ENCODE data around the gene NOSIP. TPM values are rescaled to one million over a fixed set of nuclear protein-coding genes. Genes with fewer than 3 reads are reported as not detected.

NOSIP gene
- total and polyA plus RNA-seq, 2 of the 4 experiments (the other 2 are of a cell fraction) = 118 to 138 TPM

- TF ChIP-seq SMC3 (IDR thresholded peaks at IDR 0.05; ENCODE audit: low read depth, low read length) = no peak
- peak; percentile 76 for TF ChIP-seq FOS (IDR thresholded peaks at IDR 0.05; ENCODE audit: low read depth, low read length)
- no peak for TF ChIP-seq POLR2A (IDR thresholded peaks at IDR 0.05; ENCODE audit: low read depth, low read length)
- no peak for TF ChIP-seq MAFK (IDR thresholded peaks at IDR 0.05; ENCODE audit: low read depth, low read length)
Measured at GRCh38 chr19:49614096-49614833, 33.9 kb upstream of the NOSIP start (continued).

- Histone ChIP-seq H4K8ac (ENCODE audit: low read depth in 2 of 2, low read length in 2 of 2) (peak overlapping the region in 1 of 2 experiments; percentile 36; a peak in 1 of 4 replicates), H3K27me3 (ENCODE audit: control insufficient read depth, insufficient read depth, low read length) (no peaks in the 10 kb centered on the region), H2AFZ (replicated peaks; ENCODE audit: low read length, poor library complexity) (peak overlapping the region; percentile 1), H3K9me1 (ENCODE audit: insufficient read depth, low read length) (peaks cover 10% of the 10 kb centered on the region), H3K79me1 (ENCODE audit: low read depth in 1 of 2, low read length in 2 of 2) (peaks cover 33 to 80% of the 10 kb centered on the region in 2 experiments), H3K18ac (ENCODE audit: low read depth, low read length) (no peak overlapping the region), H3K27ac (ENCODE audit: insufficient read depth, low read length) (no peak overlapping the region), H2BK120ac (ENCODE audit: low read depth, low read length) (peak overlapping the region; percentile 25; the same call in 1 of the 2 replicates), H3K9ac (ENCODE audit: low read depth, low read length) (no peak overlapping the region), H2BK20ac (ENCODE audit: low read depth, low read length) (peak overlapping the region; percentile 27; the same call in 1 of the 2 replicates), H2AK5ac (ENCODE audit: low read depth, low read length) (peak overlapping the region; percentile 88), H3K23ac (ENCODE audit: low read depth, low read length) (peak overlapping the region; percentile 82), H4K20me1 (ENCODE audit: insufficient read depth, low read length) (peaks cover 38% of the 10 kb centered on the region), H4K91ac (ENCODE audit: insufficient read depth, low read depth, low read length) (peak overlapping the region; percentile 58; the same call in 1 of the 2 replicates), H3K4ac (ENCODE audit: low read depth, low read length) (peak overlapping the region; percentile 84; the same call in 1 of the 2 replicates), H2BK15ac (ENCODE audit: low read depth, low read length) (peak overlapping the region; percentile 22; the same call in 1 of the 3 replicates), H3K14ac (replicated peaks; ENCODE audit: low read depth, low read length) (peak overlapping the region; percentile 55), H3K56ac (ENCODE audit: extremely low read depth, insufficient read depth, low read length) (no peak overlapping the region), H3K4me2 (ENCODE audit: low read depth, low read length) (no peak overlapping the region), H3K4me1 (ENCODE audit: control insufficient read depth, insufficient read depth, low read length) (peaks cover 16% of the 10 kb centered on the region), H2BK5ac (ENCODE audit: low read depth, low read length, poor library complexity, severe bottlenecking) (peak overlapping the region; percentile 14), H3K36me3 (ENCODE audit: control insufficient read depth, insufficient read depth, low read length) (peaks cover 46% of the 10 kb centered on the region), H3K9me3 (ENCODE audit: control insufficient read depth, insufficient read depth, low read length) (no peaks in the 10 kb centered on the region), H2AK9ac (replicated peaks; ENCODE audit: low read depth, low read length, poor library complexity) (peak overlapping the region; percentile 2), H4K5ac (ENCODE audit: low read depth, low read length) (no peak overlapping the region), H3K4me3 (ENCODE audit: insufficient read depth, low read depth, low read length) (no peak overlapping the region)
- no peak for TF ChIP-seq POLR2A (IDR thresholded peaks at IDR 0.05; ENCODE audit: low read depth, low read length)
- TF ChIP-seq USF2 (IDR thresholded peaks at IDR 0.05; ENCODE audit: low read depth, low read length) = peak; percentile 57
- DNase-seq (no peak), ATAC-seq (ENCODE audit: low read depth) (no peak)
- BruUV-seq (replicated peaks) = no TSS peak
- intact Hi-C loops (cut with micrococcal nuclease) = no loop called here
- WGBS, 2 experiments (ENCODE audit: extremely low coverage in 2 of 2, insufficient read length in 1 of 2) = 87% methylated on average over 3 of the region's 4 CpGs; no CpG with 5 or more reads in 1 of the 2 experiments
- CTCF ChIA-PET = no interaction called here
- dilution Hi-C loops (cut with HindIII; ENCODE audit: low sequenced_read_pairs, unreplicated experiment) = no loop called here
- in situ Hi-C loops (cut with MboI; ENCODE audit: low sequenced_read_pairs) = no loop called here
- POLR2A ChIA-PET (ENCODE audit: unreplicated experiment) = no interaction called here
Measured at GRCh38 chr19:49613374-49613773, 33.0 kb upstream of the NOSIP start.

Measured in IMR-90 (cell line).